HepG2 (cell line): ENCODE data around the gene NUFIP2. TPM values are rescaled to one million over a fixed set of nuclear protein-coding genes. Genes with fewer than 3 reads are reported as not detected.

Experiments
- BRD4 ChIP-seq: sonication (generic); formaldehyde crosslinking; IDR thresholded peaks from 2 replicates; pipeline ENCODE4 v1.4.0; 2020; ENCODE audit warnings: missing genetic modification reagents
- DR1 ChIP-seq: sonication (generic); formaldehyde crosslinking; IDR thresholded peaks from 2 replicates; pipeline ENCODE4 v1.8.0; 2021; ENCODE audit warnings: mild to moderate bottlenecking, missing genetic modification reagents, inconsistent platforms
- DRAP1 ChIP-seq: IDR thresholded peaks from 2 replicates; pipeline ENCODE4 v1.6.1; 2016; ENCODE audit warnings: missing genetic modification reagents, missing compliant biosample characterization
- FOXM1 ChIP-seq: sonication (generic); formaldehyde crosslinking; IDR thresholded peaks from 2 replicates; pipeline ENCODE4 v1.5.0; 2020; ENCODE audit warnings: missing genetic modification reagents
- JUND ChIP-seq: sonication (generic); formaldehyde crosslinking; IDR thresholded peaks from 2 replicates; pipeline ENCODE4 v1.8.0; 2022; ENCODE audit warnings: mild to moderate bottlenecking, missing genetic modification reagents
- MTF1 ChIP-seq: sonication (generic); formaldehyde crosslinking; IDR thresholded peaks from 2 replicates; pipeline ENCODE4 v1.5.0; 2020; ENCODE audit warnings: missing genetic modification reagents
- NAIF1 ChIP-seq: sonication (generic); formaldehyde crosslinking; IDR thresholded peaks from 2 replicates; pipeline ENCODE4 v1.5.0; 2020; ENCODE audit warnings: mild to moderate bottlenecking, missing genetic modification reagents, borderline replicate concordance
- NR2F1 ChIP-seq, 2 experiments: fragments of 450-650 bp in 1 of 2; formaldehyde crosslinking in 1 of 2; IDR thresholded peaks; 2 replicates each; pipeline versions ENCODE4 v1.5.0 to v1.6.1; 2016 to 2020; ENCODE audit warnings: mild to moderate bottlenecking in 1 of 2, missing compliant biosample characterization in 1 of 2, missing genetic modification reagents in 1 of 2, moderate library complexity in 1 of 2
- PATZ1 ChIP-seq: sonication (generic); formaldehyde crosslinking; IDR thresholded peaks from 2 replicates; pipeline ENCODE4 v1.4.0; 2020; ENCODE audit warnings: missing genetic modification reagents
- PRMT3 ChIP-seq: sonication (generic); formaldehyde crosslinking; IDR thresholded peaks from 2 replicates; pipeline ENCODE4 v1.8.1; 2022; ENCODE audit warnings: low read depth, mild to moderate bottlenecking, moderate library complexity, missing genetic modification reagents, borderline replicate concordance
- SOX13 ChIP-seq, 3 experiments: fragments of 450-650 bp in 1 of 3; sonication (generic) in 1 of 3; formaldehyde crosslinking in 1 of 3; IDR thresholded peaks in 2 of 3; conservative IDR thresholded peaks in 1 of 3; 2 replicates each; pipeline versions ENCODE4 v1.5.0 to v1.6.1; 2016 to 2020; ENCODE audit warnings: antibody characterized with exemption in 1 of 3, mild to moderate bottlenecking in 1 of 3, missing compliant biosample characterization in 1 of 3, missing genetic modification reagents in 1 of 3, moderate library complexity in 1 of 3
- TRIM24 ChIP-seq: sonication (generic); formaldehyde crosslinking; IDR thresholded peaks from 2 replicates; pipeline ENCODE4 v1.8.0; 2022; ENCODE audit warnings: mild to moderate bottlenecking, missing genetic modification reagents
- ZC3H13 ChIP-seq: sonication (generic); formaldehyde crosslinking; IDR thresholded peaks from 2 replicates; pipeline ENCODE4 v1.8.1; 2023; ENCODE audit warnings: mild to moderate bottlenecking, missing genetic modification reagents, moderate library complexity
- ZNF264 ChIP-seq: sonication (generic); formaldehyde crosslinking; IDR thresholded peaks from 2 replicates; pipeline ENCODE4 v1.4.0; 2020; ENCODE audit warnings: missing genetic modification reagents
- ZNF350 ChIP-seq: sonication (generic); formaldehyde crosslinking; IDR thresholded peaks from 2 replicates; pipeline ENCODE4 v1.4.0; 2020; ENCODE audit warnings: mild to moderate bottlenecking, low read depth, missing genetic modification reagents, borderline replicate concordance
- ZNF557 ChIP-seq: sonication (generic); formaldehyde crosslinking; IDR thresholded peaks from 2 replicates; pipeline ENCODE4 v1.4.0; 2020; ENCODE audit warnings: missing genetic modification reagents
- ZNF616 ChIP-seq: sonication (generic); formaldehyde crosslinking; IDR thresholded peaks from 2 replicates; pipeline ENCODE4 v1.5.0; 2020; ENCODE audit warnings: low read depth, mild to moderate bottlenecking, missing genetic modification reagents
- ZZZ3 ChIP-seq: sonication (generic); formaldehyde crosslinking; IDR thresholded peaks from 2 replicates; pipeline ENCODE4 v1.4.0; 2020; ENCODE audit warnings: missing genetic modification reagents, mild to moderate bottlenecking, borderline replicate concordance
- polyA plus RNA-seq, 8 experiments: library from polyadenylated mRNA; depleted of rRNA in 3 of 8; stranded (reverse) in 7 of 8; unstranded in 1 of 8; fragments of >200 nt; fragmentation: Illumina TruSeq in 4 of 8; extraction: Trizol in 4 of 8; gene quantifications; 2 replicates each; pipeline versions ENCODE4 v1.2.1 to v1.2.3, GENCODE V29; 2011 to 2016; ENCODE audit warnings: low read depth in 4 of 8, missing spikeins in 1 of 8, mixed read lengths in 1 of 8; ENCODE audit not compliant: insufficient read depth in 1 of 8
- total RNA-seq, 5 experiments: library from RNA; depleted of rRNA; stranded (reverse); fragments of >200 nt; fragmentation: Illumina TruSeq; extraction: Trizol; gene quantifications; 2 replicates each; pipeline ENCODE4 v1.2.3, GENCODE V29; 2016; ENCODE audit warnings: low read depth in 1 of 5
- TF ChIP-seq, protein P1 (sequence below): conservative IDR thresholded peaks from 2 replicates; pipeline ENCODE4 v1.6.1; 2018; ENCODE audit warnings: missing genetic modification reagents
- TF ChIP-seq, protein P2 (sequence below): sonication (generic); formaldehyde crosslinking; IDR thresholded peaks from 2 replicates; pipeline ENCODE4 v1.8.1; 2023; ENCODE audit warnings: mild to moderate bottlenecking, missing genetic modification reagents
- TF ChIP-seq, protein P3 (sequence below): sonication (generic); formaldehyde crosslinking; IDR thresholded peaks from 2 replicates; pipeline ENCODE4 v1.5.1; 2020; ENCODE audit warnings: mild to moderate bottlenecking, missing genetic modification reagents

Gene NUFIP2
- total and polyA plus RNA-seq, 2 of the 13 experiments (the other 11 are each of a cell fraction or from before 2014, with no cell fraction given), result 10.3 to 30.8 TPM

DNA sequence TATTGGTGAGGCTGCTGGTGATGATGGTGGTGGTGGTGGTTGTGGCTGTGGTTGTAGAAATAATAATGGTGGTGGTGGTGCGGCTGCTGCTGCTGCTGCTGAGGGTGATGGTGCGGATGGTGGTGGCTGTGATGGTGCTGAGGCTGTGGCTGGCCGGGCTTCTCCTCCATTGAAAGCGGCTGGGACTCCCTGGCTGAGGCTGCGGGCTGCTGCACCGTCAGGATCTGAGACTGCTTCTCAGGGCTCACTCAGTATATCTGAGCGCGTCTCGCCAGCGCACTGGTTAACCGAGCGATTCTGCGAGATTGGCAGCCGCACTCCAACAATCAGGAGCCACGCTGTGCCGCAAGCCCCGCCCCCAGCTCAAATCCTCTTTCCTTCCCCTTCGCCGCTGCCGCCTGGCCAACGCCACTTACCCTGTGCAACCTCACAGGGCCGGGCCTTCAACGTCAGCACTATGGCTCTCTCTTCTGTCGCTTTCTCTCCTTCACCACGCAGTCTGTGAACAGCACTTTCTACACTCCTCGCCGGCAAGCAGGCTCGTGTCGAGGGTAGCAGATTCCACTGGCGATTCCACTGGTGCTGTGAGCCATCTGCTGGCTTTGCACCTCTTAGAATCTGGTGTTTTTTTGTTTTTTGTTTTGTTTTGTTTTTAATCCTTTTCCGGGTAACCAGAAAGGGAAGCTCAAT, at the start of gene NUFIP2 (continued):
- TF ChIP-seq ZNF616 (CRISPR knock-in tag) (peak; percentile 65; the same call in 1 of the 2 replicates), BRD4 (CRISPR knock-in tag) (peak; percentile 89; the same call in 1 of the 2 replicates), DR1 (peak; percentile 100), PRMT3 (CRISPR knock-in tag) (no peak), DRAP1 (CRISPR knock-in tag) (peak; percentile 100), MTF1 (CRISPR knock-in tag) (no peak; the same call in 1 of the 2 replicates), SOX13 (IDR thresholded peaks at IDR 0.05) (peak; percentile 31; the same call in 1 of the 2 replicates), SOX13 (CRISPR knock-in tag; conservative IDR thresholded peaks at IDR 0.05 in 1 of 2, IDR thresholded peaks at IDR 0.05 in 1 of 2) (peak in 1 of 2 experiments; percentile 52; a peak in 1 of 4 replicates), JUND (no peak), ZNF264 (CRISPR knock-in tag) (peak; percentile 74; the same call in 1 of the 2 replicates), FOXM1 (CRISPR knock-in tag) (no peak), PATZ1 (peak; percentile 32; the same call in 1 of the 2 replicates), NR2F1 (CRISPR knock-in tag; IDR thresholded peaks at IDR 0.05) (no peak), TRIM24 (no peak), ZNF557 (0 out of 2 replicates have a peak, but pooled peaks have one; percentile 38), NAIF1 (CRISPR knock-in tag) (no peak), ZZZ3 (CRISPR knock-in tag) (no peak), ZNF350 (peak; percentile 85), ZC3H13 (no peak; the same call in 1 of the 2 replicates)
- TF ChIP-seq, protein P1, sequence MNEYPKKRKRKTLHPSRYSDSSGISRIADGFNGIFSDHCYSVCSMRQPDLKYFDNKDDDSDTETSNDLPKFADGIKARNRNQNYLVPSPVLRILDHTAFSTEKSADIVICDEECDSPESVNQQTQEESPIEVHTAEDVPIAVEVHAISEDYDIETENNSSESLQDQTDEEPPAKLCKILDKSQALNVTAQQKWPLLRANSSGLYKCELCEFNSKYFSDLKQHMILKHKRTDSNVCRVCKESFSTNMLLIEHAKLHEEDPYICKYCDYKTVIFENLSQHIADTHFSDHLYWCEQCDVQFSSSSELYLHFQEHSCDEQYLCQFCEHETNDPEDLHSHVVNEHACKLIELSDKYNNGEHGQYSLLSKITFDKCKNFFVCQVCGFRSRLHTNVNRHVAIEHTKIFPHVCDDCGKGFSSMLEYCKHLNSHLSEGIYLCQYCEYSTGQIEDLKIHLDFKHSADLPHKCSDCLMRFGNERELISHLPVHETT (CRISPR knock-in tag), result no peak
- TF ChIP-seq, protein P2, sequence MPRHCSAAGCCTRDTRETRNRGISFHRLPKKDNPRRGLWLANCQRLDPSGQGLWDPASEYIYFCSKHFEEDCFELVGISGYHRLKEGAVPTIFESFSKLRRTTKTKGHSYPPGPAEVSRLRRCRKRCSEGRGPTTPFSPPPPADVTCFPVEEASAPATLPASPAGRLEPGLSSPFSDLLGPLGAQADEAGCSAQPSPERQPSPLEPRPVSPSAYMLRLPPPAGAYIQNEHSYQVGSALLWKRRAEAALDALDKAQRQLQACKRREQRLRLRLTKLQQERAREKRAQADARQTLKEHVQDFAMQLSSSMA (CRISPR knock-in tag), result peak; percentile 84
- TF ChIP-seq, protein P3, sequence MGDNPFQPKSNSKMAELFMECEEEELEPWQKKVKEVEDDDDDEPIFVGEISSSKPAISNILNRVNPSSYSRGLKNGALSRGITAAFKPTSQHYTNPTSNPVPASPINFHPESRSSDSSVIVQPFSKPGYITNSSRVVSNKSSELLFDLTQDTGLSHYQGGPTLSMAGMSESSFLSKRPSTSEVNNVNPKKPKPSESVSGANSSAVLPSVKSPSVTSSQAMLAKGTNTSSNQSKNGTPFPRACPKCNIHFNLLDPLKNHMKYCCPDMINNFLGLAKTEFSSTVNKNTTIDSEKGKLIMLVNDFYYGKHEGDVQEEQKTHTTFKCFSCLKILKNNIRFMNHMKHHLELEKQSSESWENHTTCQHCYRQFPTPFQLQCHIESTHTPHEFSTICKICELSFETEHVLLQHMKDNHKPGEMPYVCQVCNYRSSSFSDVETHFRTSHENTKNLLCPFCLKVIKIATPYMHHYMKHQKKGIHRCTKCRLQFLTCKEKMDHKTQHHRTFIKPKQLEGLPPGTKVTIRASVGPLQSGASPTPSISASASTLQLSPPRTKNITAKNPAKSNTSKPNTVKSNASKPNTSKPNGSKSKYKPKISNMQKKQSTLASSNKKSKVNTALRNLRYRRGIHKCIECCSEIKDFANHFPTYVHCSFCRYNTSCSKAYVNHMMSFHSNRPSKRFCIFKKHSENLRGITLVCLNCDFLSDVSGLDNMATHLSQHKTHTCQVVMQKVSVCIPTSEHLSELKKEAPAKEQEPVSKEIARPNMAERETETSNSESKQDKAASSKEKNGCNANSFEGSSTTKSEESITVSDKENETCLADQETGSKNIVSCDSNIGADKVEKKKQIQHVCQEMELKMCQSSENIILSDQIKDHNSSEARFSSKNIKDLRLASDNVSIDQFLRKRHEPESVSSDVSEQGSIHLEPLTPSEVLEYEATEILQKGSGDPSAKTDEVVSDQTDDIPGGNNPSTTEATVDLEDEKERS, result peak; percentile 84
